GM19025 (cell line): ENCODE results near the gene UBIAD1.
A peak's percentile ranks its signal among the peaks of the same experiment; 100 is the strongest.
"Not testable (repeated sequence)": the region's sequence is repeated elsewhere in the genome, so short reads cannot be mapped to it uniquely, and the experiment has no call there.

ENCODE experiments used
- ATAC-seq: cut with Tn5 transposase; IDR thresholded peaks from one replicate; pipeline ENCODE4 v1.9.1; 2021; ENCODE audit warnings: mild to moderate bottlenecking, low read depth, moderate library complexity; ENCODE audit not compliant: unreplicated experiment

Gene UBIAD1

DNA sequence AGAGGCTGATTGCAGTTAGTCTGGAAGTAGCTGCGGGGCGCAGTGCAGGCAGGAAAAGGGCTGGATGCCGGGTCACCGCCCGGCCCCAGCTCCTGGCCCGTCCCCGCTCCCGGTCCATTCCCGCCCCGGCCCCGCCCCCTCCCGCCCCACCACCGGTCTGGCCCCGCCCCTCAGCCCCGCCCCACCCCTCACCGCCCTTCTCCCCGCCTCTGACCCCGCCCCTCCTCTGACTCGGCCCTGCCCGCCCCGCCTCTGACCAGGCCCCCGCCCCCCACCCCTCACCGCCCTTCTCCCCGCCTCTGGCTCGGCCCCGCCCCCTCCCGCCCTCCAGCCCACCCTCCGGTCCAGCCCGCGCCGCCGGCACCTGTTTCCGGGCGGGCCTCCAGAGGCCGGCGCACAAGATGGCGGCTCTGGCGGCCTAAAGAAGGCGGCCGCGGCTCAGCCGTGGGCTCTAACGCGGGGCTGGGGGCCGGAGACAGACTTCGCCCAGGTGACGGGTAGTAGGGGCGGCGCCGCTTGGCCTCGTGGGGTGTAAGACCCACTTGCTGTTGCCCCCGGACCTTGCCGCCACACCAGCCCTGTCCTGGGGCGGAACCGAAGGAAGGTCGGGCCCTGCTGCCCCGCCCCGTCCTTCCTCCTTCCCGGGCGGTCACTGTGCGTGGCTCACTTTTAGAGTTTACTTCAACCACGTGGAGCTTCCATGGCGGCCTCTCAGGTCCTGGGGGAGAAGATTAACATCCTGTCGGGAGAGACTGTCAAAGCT, at the start of gene UBIAD1:
UBIAD1 (plus strand) TSS at position 367 of the 763 bp plus-strand sequence; CDS start at position 701, 334 bp downstream.
- ATAC-seq, result peak; percentile 82

DNA sequence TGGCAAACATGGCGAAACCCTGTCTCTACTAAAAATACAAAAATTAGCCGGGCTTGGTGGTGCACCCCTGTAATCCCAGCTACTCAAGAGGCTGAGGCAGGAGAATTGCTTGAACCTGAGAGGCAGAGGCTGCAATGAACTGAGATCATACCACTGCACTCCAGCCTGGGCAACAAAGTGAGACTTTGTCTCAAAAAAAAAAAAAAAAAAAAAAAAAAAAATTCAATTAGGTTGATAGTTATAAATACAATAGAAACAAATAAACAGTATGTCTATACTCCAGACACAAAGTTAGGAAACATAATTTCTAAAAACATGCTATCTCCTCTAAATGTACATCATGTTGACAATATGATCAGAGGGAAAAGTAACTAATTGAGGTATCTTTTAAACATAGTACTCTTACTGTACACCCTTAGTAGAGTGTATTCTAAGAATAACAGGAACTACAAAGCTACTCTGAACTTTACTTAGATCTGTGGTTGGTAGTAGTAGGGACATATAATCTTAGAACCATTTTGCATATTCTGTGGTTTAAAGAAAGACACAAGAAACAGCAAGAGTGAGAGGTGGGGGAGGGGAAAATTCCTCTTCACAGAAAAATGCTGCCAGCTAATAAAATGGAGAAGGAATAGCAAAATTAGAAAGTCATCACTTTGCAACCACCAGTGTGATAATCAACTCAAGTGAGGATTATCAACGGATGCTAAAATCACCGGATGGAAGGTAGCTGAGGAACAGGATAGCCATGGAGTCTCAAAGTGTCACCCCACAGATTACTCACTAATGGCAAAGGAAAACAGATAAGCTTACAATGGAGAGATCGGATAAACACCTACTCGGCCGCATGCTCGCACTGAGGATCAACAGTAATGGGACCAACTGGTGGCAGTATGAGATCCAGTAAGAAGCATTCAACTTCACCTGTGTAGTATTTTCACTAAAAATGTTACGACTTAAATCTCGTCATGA, 45.6 kb upstream of the UBIAD1 start:
- no peak for ATAC-seq

- no peak for ATAC-seq
Observed at GRCh38 chr1:11229203-11229602, 43.8 kb upstream of the UBIAD1 start.

GRCh38 chr1:11233208-11233607, 39.8 kb upstream of the UBIAD1 start:
- no peak for ATAC-seq

- ATAC-seq, result no peak
Observed at GRCh38 chr1:11237356-11237755, 35.6 kb upstream of the UBIAD1 start.

- ATAC-seq, result no peak
Observed at GRCh38 chr1:11238311-11238710, 34.7 kb upstream of the UBIAD1 start.

- no peak for ATAC-seq
Observed at GRCh38 chr1:11245248-11245647, 27.8 kb upstream of the UBIAD1 start.

GRCh38 chr1:11245904-11246719, 26.9 kb upstream of the UBIAD1 start:
- no peak for ATAC-seq

DNA sequence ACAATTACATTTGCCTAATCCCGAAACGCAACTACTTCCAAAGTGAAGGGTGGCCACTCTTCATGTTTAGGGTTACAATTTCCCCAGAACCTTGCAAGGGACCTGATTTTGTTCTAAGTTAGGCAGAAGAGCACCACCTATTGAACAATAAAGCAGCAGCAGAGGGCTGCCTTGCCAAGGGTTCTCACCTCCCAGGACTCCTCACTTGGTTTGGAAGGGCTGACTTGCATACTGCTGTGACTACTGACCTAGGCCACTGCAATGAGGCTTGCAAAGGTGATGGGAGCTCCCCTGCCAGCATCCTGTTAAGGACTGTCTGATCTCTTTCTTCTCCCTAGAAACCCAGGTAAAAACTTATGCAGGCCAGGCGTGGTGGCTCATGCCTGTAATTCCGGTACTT, 24.8 kb upstream of the UBIAD1 start:
- ATAC-seq, result no peak

DNA sequence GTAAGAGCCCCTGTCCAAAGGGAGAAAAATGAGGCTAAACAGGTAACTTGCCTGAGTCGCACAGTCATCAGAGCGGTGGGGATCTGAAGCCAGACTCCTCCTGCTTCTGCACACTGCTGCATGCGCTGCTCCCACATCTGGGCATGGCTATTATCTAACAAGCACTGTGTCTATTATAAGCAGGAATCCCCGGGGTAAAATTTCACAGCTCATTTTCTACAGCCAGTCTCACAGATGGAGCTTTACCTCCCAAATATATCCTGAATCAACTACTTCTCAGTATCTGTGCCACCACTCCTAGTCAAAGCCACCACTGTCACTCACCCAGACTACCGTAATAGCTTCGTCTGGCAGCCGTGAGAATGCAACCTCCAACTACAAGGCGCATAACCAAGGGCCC, 20.5 kb upstream of the UBIAD1 start:
- ATAC-seq, result no peak

DNA sequence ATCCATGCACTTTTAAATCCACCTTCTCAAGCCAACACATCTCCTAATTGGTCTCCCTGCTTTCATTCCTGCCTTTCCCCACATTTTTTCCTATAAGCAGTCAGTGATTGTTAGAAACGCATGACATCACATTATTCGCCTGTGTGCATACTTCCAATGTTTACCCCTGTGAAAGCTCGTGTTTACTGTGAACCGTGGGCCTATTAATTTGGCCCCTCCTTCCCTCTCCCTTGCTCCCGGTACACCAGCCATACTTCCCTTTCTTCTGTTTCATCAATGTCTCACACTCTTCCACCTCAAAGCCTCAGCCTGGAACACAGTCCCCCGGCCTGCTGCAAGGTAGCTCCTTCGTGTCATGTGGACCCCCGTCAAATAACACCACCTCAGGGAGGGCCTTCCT, 19.8 kb upstream of the UBIAD1 start:
- ATAC-seq, result no peak

GRCh38 chr1:11256299-11256698, 16.7 kb upstream of the UBIAD1 start:
- no peak for ATAC-seq

- ATAC-seq, result peak; percentile 98
Observed at GRCh38 chr1:11262171-11263049, 10.6 kb upstream of the UBIAD1 start, which contains the start of gene MTOR. Gene MTOR (minus strand): TSS chr1:11262551. CDS start chr1:11259409, 3,142 bp downstream.

DNA sequence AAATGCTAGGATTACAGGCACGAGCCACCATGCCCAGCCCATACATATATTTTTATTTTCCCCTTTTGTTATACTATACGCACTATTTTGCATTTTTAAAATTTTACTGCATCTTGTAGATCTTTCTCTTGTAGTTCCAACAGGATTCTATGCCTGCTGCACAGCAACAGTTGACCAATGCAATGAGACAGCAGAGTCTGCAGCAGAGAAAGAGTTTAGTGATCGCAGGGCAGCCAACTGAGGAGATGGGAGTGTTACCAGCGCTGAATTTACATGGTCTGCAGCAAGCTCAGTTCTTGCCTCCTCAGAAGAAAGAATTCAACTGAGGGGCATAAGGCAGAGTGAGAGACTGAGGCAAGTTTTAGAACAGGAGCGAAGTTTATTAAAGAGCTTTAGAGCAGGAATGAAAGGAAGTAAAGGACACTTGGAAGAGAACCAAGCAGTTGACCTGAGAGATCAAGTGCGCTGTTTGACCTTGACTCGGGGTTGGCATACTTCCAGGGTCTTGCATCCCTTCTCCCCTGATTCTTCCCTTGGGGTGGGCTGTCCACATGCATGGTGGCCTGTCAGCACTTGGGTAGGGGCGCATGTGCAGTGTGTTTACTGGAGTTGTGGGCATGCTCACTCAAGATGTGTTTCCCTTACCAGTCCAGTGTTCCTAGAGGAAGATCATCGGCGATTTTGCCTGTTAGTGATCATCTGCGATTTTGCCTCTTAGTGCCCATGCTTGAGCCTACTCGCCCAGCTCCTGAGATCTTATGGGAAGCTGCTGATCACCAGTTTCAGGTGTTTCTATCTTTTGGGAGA, 6.5 kb upstream of the UBIAD1 start:
- no peak for ATAC-seq

DNA sequence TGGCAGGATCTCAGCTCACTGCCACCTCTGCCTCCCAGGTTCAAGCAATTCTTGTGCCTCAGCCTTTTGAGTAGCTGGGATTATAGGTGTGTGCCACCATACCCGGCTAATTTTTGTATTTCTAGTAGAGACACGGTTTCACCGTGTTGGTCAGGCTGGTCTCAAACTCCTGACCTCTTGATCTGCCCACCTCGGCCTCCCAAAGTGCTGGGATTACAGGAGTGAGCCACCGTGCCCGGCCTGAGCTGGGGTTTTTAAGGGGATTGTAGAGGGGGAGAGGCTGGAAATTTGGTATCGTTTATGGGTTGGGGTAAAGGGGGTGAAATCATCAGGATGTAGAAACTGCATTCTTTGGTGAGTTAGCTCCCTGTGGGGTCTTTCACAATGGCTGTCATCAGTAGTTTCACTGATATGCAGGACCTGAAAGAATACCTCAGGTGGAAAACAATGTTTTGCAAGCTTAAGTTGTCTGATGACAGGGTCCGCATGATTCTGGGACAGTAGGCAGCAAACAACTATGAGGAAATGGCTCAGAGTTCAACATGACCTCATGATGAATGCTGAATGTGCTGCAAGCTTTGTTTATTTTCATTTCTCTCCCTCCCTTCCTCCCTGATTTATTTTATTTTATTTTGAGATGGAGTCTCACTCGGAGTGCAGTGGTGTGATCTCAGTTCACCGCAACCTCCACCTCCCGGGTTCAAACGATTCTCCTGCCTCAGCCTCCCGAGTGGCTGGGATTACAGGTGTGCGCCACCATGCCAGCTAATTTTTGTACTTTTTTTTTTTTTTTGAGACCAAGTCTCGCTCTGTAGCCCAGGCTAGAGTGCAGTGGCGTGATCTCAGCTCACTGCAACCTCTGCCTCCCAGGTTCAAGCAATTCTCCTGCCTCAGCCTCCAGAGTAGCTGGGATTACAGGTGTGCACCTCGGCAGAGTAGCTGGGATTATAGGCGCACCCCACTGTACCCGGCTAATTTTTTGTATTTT, 5.4 kb upstream of the UBIAD1 start:
- ATAC-seq, result not testable (repeated sequence)

GRCh38 chr1:11272544-11272831, 510 bp upstream of the UBIAD1 start:
- ATAC-seq, result no peak

GRCh38 chr1:11273595-11274234, 717 bp downstream of the UBIAD1 start:
- no peak for ATAC-seq
